Measurements from ENCODE around the gene UFC1.
A peak's percentile ranks its signal among the peaks of the same experiment; 100 is the strongest.
"Not testable (repeated sequence)": the region's sequence is repeated elsewhere in the genome, so short reads cannot be mapped to it uniquely, and the experiment has no call there.

The UFC1 gene

DNA sequence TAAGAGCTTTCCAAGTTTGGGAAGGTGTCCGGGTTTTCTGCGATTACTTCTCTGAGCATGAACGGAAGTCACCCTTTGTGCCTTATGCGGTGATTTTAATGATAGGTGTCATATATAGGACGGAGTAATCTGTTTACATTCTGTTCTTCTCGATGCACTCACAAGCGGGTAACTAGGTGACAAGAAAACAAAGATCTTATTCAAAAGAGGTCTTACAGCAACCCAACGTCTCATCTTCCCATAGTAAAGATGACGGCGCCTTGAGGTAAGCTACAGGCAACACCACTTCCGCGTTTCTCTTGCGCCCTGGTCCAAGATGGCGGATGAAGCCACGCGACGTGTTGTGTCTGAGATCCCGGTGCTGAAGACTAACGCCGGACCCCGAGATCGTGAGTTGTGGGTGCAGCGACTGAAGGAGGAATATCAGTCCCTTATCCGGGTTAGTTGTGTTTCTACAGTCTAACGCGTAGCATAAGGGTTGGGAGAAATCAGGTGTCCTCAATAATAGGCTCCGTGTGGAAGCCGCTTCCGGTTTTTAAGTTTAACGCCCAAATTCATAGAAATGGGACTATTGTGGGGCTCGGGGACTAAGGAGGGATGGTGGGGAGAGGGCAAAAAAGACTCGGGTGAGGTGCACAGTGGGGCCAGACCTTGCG lies at the start of gene UFC1:
Gene UFC1 (plus strand): TSS at position 297 of the 656 bp plus-strand sequence. CDS start 20 bp downstream, at position 317.
- no peaks in the 10 kb centered on the region for H3K27me3 ChIP-seq (ENCODE audit: control insufficient read depth, insufficient read depth, low read length)
- H3K4me3 ChIP-seq (ENCODE audit: low read depth, low read length), result peak within 1 kb of the TSS; percentile 81
- H3K9ac ChIP-seq (ENCODE audit: low read length), result peak within 1 kb of the TSS; percentile 89
- peak within 1 kb of the TSS; percentile 85 for H3K27ac ChIP-seq (ENCODE audit: low read depth, low read length)
- peaks cover 12% of the 10 kb centered on the region for H3K36me3 ChIP-seq (ENCODE audit: control insufficient read depth, insufficient read depth, low read length)
- H3K4me1 ChIP-seq (ENCODE audit: control insufficient read depth, insufficient read depth, low read length), result no peaks in the 10 kb centered on the region
- no peaks in the 10 kb centered on the region for H3K9me3 ChIP-seq (ENCODE audit: control insufficient read depth, insufficient read depth, low read depth, low read length)

DNA sequence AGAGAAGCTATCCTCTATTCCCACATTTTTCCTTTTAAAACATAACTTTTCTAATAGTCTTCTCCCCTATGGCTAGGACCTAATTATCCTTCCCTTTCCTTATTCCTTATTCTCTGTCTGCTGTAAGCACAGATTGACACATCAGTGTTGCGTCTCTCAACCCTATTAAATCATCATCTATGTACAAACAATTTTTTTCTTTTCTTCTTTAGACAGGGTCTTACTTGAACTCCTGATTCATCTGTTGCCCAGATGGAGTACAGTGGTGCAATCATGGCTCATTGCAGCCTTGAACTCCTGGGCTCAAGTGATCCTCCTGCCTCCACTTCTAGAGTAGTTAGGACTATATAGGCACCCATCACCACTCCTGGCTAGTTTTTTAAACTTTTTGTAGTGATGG lies 47.3 kb upstream of the UFC1 start:
- Histone ChIP-seq H3K36me3 (ENCODE audit: control insufficient read depth, insufficient read depth, low read length) (peaks cover 17% of the 10 kb centered on the region), H3K4me1 (ENCODE audit: control insufficient read depth, insufficient read depth, low read length) (no peaks in the 10 kb centered on the region), H3K27me3 (ENCODE audit: control insufficient read depth, insufficient read depth, low read length) (no peaks in the 10 kb centered on the region), H3K4me3 (ENCODE audit: low read depth, low read length) (no peak overlapping the region), H3K9me3 (ENCODE audit: control insufficient read depth, insufficient read depth, low read depth, low read length) (no peaks in the 10 kb centered on the region), H3K9ac (ENCODE audit: low read length) (no peak overlapping the region), H3K27ac (ENCODE audit: low read depth, low read length) (no peak overlapping the region)

DNA sequence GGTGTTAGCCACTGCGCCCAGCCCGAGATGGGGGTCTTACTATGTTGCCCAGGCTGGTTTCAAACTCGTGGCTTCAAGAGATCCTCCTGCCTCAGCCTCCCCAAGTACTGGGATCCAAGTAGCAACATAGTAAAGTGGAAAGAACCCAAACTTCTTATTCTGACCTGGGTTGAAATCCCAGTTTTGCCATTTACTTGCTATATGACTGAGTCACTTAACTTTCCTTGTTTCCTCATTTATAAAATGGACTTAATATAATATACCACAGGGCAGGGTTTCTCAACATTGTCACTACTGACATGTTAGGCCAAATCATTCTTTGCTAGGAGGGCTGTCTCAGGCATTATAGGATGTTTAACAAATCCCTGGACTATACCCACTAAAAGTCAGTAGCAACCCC lies 42.7 kb upstream of the UFC1 start:
- Histone ChIP-seq H3K4me3 (ENCODE audit: low read depth, low read length) (no peak overlapping the region), H3K4me1 (ENCODE audit: control insufficient read depth, insufficient read depth, low read length) (no peaks in the 10 kb centered on the region), H3K9me3 (ENCODE audit: control insufficient read depth, insufficient read depth, low read depth, low read length) (no peaks in the 10 kb centered on the region), H3K27ac (ENCODE audit: low read depth, low read length) (no peak overlapping the region), H3K27me3 (ENCODE audit: control insufficient read depth, insufficient read depth, low read length) (no peaks in the 10 kb centered on the region), H3K9ac (ENCODE audit: low read length) (no peak overlapping the region), H3K36me3 (ENCODE audit: control insufficient read depth, insufficient read depth, low read length) (peaks cover 15% of the 10 kb centered on the region; the same call in 1 of the 2 replicates)

DNA sequence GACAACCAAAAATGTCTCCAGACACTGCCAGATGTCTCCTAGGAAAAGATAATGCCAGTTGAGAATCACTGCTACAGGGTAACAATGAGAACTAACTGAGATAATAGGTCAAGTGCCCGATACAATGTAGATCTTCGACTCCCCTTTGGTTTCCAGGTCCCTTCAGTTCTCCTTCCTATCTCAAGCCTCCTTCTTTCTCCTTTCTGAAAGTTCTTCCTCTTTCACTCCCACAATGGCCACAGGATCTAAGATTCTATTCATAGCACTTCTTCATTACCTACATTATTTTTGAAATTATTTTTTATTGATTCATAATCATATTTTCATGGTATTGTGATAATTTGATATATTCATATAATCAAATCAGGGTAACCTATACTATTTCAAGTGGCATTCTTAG lies 42.3 kb upstream of the UFC1 start:
- Histone ChIP-seq H3K9ac (ENCODE audit: low read length) (no peak overlapping the region), H3K9me3 (ENCODE audit: control insufficient read depth, insufficient read depth, low read depth, low read length) (no peaks in the 10 kb centered on the region), H3K4me3 (ENCODE audit: low read depth, low read length) (no peak overlapping the region), H3K36me3 (ENCODE audit: control insufficient read depth, insufficient read depth, low read length) (peaks cover 15% of the 10 kb centered on the region; the same call in 1 of the 2 replicates), H3K4me1 (ENCODE audit: control insufficient read depth, insufficient read depth, low read length) (no peaks in the 10 kb centered on the region), H3K27ac (ENCODE audit: low read depth, low read length) (no peak overlapping the region), H3K27me3 (ENCODE audit: control insufficient read depth, insufficient read depth, low read length) (no peaks in the 10 kb centered on the region)

DNA sequence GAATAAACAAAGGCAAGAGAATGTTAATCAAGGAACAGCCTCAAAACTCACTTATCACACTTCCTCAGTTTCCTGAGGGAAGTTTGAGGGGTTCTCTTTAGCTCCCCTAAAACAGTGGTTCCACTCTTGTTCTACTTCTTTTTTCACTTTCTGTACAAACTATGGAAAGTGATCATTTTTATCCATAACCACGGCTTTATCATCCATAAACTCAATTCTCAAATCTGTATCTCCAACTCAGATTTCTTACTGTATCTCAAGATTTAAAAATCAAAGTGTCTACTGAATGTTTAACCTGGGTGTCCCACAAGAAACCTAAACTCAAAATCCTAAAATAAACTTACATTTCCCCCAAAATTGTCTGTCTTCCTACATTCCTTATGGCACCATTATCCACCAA lies 39.9 kb upstream of the UFC1 start:
- Histone ChIP-seq H3K4me1 (ENCODE audit: control insufficient read depth, insufficient read depth, low read length) (peaks cover 4% of the 10 kb centered on the region), H3K27me3 (ENCODE audit: control insufficient read depth, insufficient read depth, low read length) (no peaks in the 10 kb centered on the region), H3K36me3 (ENCODE audit: control insufficient read depth, insufficient read depth, low read length) (peaks cover 15% of the 10 kb centered on the region; the same call in 1 of the 2 replicates), H3K9me3 (ENCODE audit: control insufficient read depth, insufficient read depth, low read depth, low read length) (no peaks in the 10 kb centered on the region), H3K4me3 (ENCODE audit: low read depth, low read length) (no peak overlapping the region), H3K9ac (ENCODE audit: low read length) (no peak overlapping the region), H3K27ac (ENCODE audit: low read depth, low read length) (0 out of 2 replicates have a peak overlapping the region, but pooled peaks have one; percentile 32)

DNA sequence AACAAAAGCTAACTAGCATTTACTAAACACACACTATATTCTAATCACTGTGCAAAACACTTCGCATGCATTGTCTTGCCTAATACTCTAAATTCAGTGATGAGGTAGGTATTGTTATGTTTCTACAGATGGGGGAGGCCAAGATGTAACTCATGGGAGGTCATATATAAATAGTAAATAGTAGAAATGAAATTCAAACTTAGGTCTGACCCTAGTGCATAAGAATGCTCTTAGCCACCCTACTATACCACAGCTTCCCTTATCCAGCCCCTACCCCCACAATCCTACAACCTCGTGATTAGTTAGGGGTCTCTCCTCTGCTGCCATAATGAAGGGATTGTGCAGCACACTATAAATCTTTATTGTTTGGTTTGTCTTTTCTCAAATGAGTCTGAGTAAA lies 39.2 kb upstream of the UFC1 start:
- Histone ChIP-seq H3K27me3 (ENCODE audit: control insufficient read depth, insufficient read depth, low read length) (no peaks in the 10 kb centered on the region), H3K9me3 (ENCODE audit: control insufficient read depth, insufficient read depth, low read depth, low read length) (no peaks in the 10 kb centered on the region), H3K36me3 (ENCODE audit: control insufficient read depth, insufficient read depth, low read length) (peaks cover 10% of the 10 kb centered on the region; the same call in 1 of the 2 replicates), H3K4me3 (ENCODE audit: low read depth, low read length) (no peak overlapping the region), H3K4me1 (ENCODE audit: control insufficient read depth, insufficient read depth, low read length) (peaks cover 10% of the 10 kb centered on the region), H3K9ac (ENCODE audit: low read length) (no peak overlapping the region), H3K27ac (ENCODE audit: low read depth, low read length) (no peak overlapping the region)

DNA sequence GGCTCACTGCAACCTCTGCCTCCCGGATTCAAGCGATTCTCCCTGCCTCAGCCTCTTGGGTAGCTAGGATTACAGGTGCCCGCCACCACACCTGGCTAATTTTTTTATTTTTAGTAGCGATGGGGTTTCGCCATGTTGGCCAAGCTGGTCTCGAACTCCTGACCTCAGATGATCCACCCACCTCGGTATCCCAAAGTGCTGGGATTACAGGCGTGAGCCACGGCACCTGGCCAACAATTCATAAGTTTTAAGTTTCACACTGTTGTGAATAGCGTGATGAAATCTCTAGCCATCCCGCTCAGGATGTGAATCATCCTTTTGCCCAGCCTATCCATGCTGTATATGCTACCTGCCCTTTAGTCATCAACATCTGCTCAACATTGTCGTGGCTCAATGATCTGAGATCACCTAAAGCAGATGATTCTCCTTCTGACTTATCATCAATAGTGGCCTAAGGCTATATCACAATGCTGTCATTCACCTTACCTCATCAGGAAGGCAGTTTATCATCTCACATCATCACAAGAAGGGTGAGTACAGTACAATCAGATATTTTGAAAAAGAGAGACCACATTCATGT lies 38.6 kb upstream of the UFC1 start:
- Histone ChIP-seq H3K4me1 (ENCODE audit: control insufficient read depth, insufficient read depth, low read length) (peaks cover 10% of the 10 kb centered on the region), H3K9me3 (ENCODE audit: control insufficient read depth, insufficient read depth, low read depth, low read length) (no peaks in the 10 kb centered on the region), H3K36me3 (ENCODE audit: control insufficient read depth, insufficient read depth, low read length) (peaks cover 14% of the 10 kb centered on the region), H3K27me3 (ENCODE audit: control insufficient read depth, insufficient read depth, low read length) (no peaks in the 10 kb centered on the region), H3K27ac (ENCODE audit: low read depth, low read length) (no peak overlapping the region), H3K9ac (ENCODE audit: low read length) (no peak overlapping the region), H3K4me3 (ENCODE audit: low read depth, low read length) (no peak overlapping the region)

DNA sequence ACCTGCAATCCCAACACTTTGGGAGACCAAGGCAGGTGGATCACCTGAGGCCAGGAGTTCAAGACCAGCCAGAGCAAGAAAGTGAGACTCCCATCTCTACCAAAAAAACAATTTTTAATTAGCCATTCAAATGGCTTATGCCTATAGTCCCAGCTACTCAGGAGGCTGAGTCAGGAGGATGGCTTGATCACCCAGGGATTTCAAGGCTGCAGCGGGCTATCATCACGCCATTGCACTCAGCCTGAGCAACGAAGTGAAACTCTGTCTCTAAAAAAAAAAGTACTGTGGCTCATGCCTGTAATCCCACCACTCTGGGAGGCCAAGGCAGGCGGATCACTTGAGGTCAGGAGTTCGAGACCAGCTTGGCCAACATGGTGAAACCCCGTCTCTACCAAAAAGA lies 37.8 kb upstream of the UFC1 start:
- not testable (repeated sequence) for H3K9ac ChIP-seq (ENCODE audit: low read length); H3K27ac ChIP-seq (ENCODE audit: low read depth, low read length); H3K27me3 ChIP-seq (ENCODE audit: control insufficient read depth, insufficient read depth, low read length); H3K4me3 ChIP-seq (ENCODE audit: low read depth, low read length); H3K9me3 ChIP-seq (ENCODE audit: control insufficient read depth, insufficient read depth, low read depth, low read length)
- peaks cover 10% of the 10 kb centered on the region for H3K4me1 ChIP-seq (ENCODE audit: control insufficient read depth, insufficient read depth, low read length)
- peaks cover 21% of the 10 kb centered on the region for H3K36me3 ChIP-seq (ENCODE audit: control insufficient read depth, insufficient read depth, low read length)

DNA sequence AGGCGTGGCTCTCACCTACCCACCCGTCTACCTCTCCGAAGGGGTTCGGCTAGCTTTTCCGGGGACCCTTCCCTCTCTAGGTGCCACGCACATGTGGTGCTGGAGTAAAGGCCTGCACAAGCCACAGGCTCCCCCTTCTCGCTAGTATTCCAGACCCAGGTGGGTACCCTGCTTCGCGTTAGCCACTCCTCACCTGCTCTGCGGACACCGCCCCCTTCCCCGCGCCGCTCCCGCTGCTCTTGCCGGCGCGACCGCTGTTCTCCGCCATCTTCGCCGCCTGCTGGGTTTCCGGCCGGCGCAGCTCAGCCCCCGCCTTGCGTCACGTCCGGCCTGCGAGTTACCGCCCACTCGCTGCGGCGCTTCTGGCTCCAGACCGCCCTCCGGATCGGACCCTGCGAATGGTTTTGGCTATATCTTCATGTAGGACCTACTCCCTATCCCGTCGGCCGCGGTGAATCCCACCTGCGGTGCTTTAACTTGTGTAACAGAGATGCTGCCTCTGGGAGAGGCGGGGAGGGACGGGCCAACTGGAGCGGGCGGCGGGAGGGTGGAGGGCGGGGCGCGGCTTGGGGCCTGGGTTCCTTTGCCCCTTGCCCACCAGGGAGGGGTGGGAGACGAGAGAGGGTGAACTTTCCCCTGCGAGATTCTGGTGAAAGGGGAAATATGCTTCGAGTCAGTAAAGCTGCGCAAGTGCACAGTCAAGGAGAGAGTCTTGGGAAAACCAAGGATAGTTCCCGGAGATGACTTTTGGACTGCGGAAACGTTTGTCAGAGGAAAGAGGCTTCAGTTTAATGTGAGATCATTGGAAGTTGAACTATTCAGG lies 35.8 kb upstream of the UFC1 start, which contains the start of the genes NIT1 and PFDN2:
Gene NIT1 (plus strand): TSS at position 347 of the 823 bp plus-strand sequence. CDS start 72 bp downstream, at position 419.
Gene PFDN2 (minus strand): TSS at position 279 of the 823 bp plus-strand sequence. CDS start 11 bp downstream, at position 268.
- Histone ChIP-seq H3K4me3 (ENCODE audit: low read depth, low read length) (peak within 1 kb of the TSS; percentile 99), H3K27ac (ENCODE audit: low read depth, low read length) (peak within 1 kb of the TSS; percentile 57), H3K9ac (ENCODE audit: low read length) (peak within 1 kb of the TSS; percentile 92), H3K4me1 (ENCODE audit: control insufficient read depth, insufficient read depth, low read length) (peaks cover 10% of the 10 kb centered on the region), H3K27me3 (ENCODE audit: control insufficient read depth, insufficient read depth, low read length) (no peaks in the 10 kb centered on the region), H3K9me3 (ENCODE audit: control insufficient read depth, insufficient read depth, low read depth, low read length) (no peaks in the 10 kb centered on the region), H3K36me3 (ENCODE audit: control insufficient read depth, insufficient read depth, low read length) (peaks cover 41% of the 10 kb centered on the region)

DNA sequence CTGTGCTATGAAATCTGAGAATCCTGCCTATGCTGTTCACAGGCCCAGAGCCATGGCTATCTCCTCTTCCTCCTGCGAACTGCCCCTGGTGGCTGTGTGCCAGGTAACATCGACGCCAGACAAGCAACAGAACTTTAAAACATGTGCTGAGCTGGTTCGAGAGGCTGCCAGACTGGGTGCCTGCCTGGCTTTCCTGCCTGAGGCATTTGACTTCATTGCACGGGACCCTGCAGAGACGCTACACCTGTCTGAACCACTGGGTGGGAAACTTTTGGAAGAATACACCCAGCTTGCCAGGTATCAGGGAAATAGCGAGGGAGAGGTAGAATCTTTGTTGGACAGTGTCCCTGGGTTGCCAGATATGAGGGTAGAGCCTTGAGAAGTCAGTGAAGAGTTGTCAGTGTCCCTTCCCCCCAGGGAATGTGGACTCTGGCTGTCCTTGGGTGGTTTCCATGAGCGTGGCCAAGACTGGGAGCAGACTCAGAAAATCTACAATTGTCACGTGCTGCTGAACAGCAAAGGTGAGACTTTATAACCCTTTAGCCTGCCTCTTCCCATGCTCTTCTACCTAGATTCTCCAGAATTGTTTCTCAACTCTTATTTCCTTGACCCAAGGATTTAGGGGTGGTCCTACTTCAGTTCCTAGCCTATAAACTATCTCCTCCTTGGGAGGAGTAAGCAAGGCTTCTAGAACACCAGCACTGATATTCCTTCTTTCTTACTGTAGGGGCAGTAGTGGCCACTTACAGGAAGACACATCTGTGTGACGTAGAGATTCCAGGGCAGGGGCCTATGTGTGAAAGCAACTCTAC lies 34.5 kb upstream of the UFC1 start:
- Histone ChIP-seq H3K4me1 (ENCODE audit: control insufficient read depth, insufficient read depth, low read length) (peaks cover 10% of the 10 kb centered on the region), H3K9ac (ENCODE audit: low read length) (peak overlapping the region; percentile 92), H3K27me3 (ENCODE audit: control insufficient read depth, insufficient read depth, low read length) (no peaks in the 10 kb centered on the region), H3K36me3 (ENCODE audit: control insufficient read depth, insufficient read depth, low read length) (peaks cover 49% of the 10 kb centered on the region), H3K9me3 (ENCODE audit: control insufficient read depth, insufficient read depth, low read depth, low read length) (no peaks in the 10 kb centered on the region), H3K27ac (ENCODE audit: low read depth, low read length) (no peak overlapping the region), H3K4me3 (ENCODE audit: low read depth, low read length) (peak overlapping the region; percentile 99)
